GM12878 (cell line): Measurements from ENCODE around the gene ATP6V0D1. TPM values are rescaled to one million over a fixed set of nuclear protein-coding genes. Genes with fewer than 3 reads are reported as not detected.

Source experiments
- BMI1 ChIP-seq: fragments of 450-650 bp; IDR thresholded peaks from 2 replicates; pipeline ENCODE4 v1.6.1; 2016; ENCODE audit warnings: mild to moderate bottlenecking, moderate library complexity, borderline replicate concordance
- BRCA1 ChIP-seq: IDR thresholded peaks from 2 replicates; pipeline ENCODE4 v1.6.1; 2011; ENCODE audit warnings: low read depth, low read length, improper control_type of control experiment
- CREB1 ChIP-seq: IDR thresholded peaks from 2 replicates; pipeline ENCODE4 v1.6.1; 2012; ENCODE audit warnings: low read depth, mild to moderate bottlenecking, inconsistent platforms
- HDAC2 ChIP-seq: fragments of 200-600 bp; sonication (generic); IDR thresholded peaks from 2 replicates; pipeline ENCODE4 v1.6.1; 2017
- MXI1 ChIP-seq: fragments of 150-350 bp; IDR thresholded peaks from 2 replicates; pipeline ENCODE4 v1.6.1; 2011; ENCODE audit warnings: low read depth, mild to moderate bottlenecking, inconsistent platforms, low read length, improper control_type of control experiment
- NFIC ChIP-seq: IDR thresholded peaks from 2 replicates; pipeline ENCODE4 v1.6.1; 2012; ENCODE audit warnings: low read depth, mild to moderate bottlenecking, inconsistent platforms, low read length, moderate library complexity
- NFXL1 ChIP-seq: fragments of 450-650 bp; IDR thresholded peaks from 2 replicates; pipeline ENCODE4 v1.6.1; 2017; ENCODE audit warnings: antibody characterized with exemption, mild to moderate bottlenecking, borderline replicate concordance
- NFYA ChIP-seq: IDR thresholded peaks from 2 replicates; pipeline ENCODE4 v1.6.1; 2011; ENCODE audit warnings: low read depth, mild to moderate bottlenecking, low read length, improper control_type of control experiment, borderline replicate concordance
- PAX5 ChIP-seq: IDR thresholded peaks from 2 replicates; pipeline ENCODE4 v1.6.1; 2011; ENCODE audit warnings: low read depth, low read length, borderline replicate concordance
- POU2F2 ChIP-seq: IDR thresholded peaks from 3 replicates; pipeline ENCODE4 v1.6.1; 2011; ENCODE audit warnings: low read depth, mild to moderate bottlenecking, low read length, borderline replicate concordance
- RCOR1 ChIP-seq: conservative IDR thresholded peaks from 2 replicates; pipeline ENCODE4 v1.6.1; 2012; ENCODE audit warnings: low read depth, low read length, improper control_type of control experiment
- SMAD5 ChIP-seq: IDR thresholded peaks from 2 replicates; pipeline ENCODE4 v1.6.1; 2016; ENCODE audit warnings: antibody characterized with exemption, low read depth
- SRF ChIP-seq, 2 experiments: IDR thresholded peaks; 2 replicates each; pipeline ENCODE4 v1.6.1; 2011; ENCODE audit warnings: low read depth in 2 of 2, low read length in 2 of 2, mild to moderate bottlenecking in 1 of 2, moderate library complexity in 1 of 2
- TCF12 ChIP-seq: IDR thresholded peaks from 2 replicates; pipeline ENCODE4 v1.6.1; 2011; ENCODE audit warnings: low read depth, mild to moderate bottlenecking, low read length
- TCF3 ChIP-seq: IDR thresholded peaks from 2 replicates; pipeline ENCODE4 v1.6.1; 2012; ENCODE audit warnings: low read depth, mild to moderate bottlenecking, low read length, borderline replicate concordance; ENCODE audit not compliant: insufficient read depth
- polyA plus RNA-seq, 11 experiments: library from polyadenylated mRNA; depleted of rRNA in 4 of 11; unstranded in 6 of 11; stranded (reverse) in 5 of 11; fragments of >200 nt; fragmentation: Nextera tagmentation in 4 of 11; fragmentation: Illumina TruSeq in 1 of 11; extraction: Ambion mirVana in 4 of 11; extraction: Trizol in 1 of 11; gene quantifications; 1 replicate in 1 of 11; 2 replicates in 10 of 11; pipeline versions ENCODE4 v1.2.1 to v1.2.3, GENCODE V29; 2011 to 2016; ENCODE audit warnings: inconsistent platforms in 2 of 11, missing spikeins in 2 of 11, low read depth in 1 of 11
- total RNA-seq, 4 experiments: library from RNA; depleted of rRNA in 3 of 4; stranded (reverse); fragments of >200 nt in 3 of 4; fragmentation: Illumina TruSeq in 1 of 4; extraction: Trizol in 1 of 4; gene quantifications; 2 replicates each; pipeline versions ENCODE4 v1.2.1 to v1.2.3, GENCODE V29; 2013 to 2021
- TF ChIP-seq, protein P1 (sequence below): IDR thresholded peaks from 2 replicates; pipeline ENCODE4 v1.6.1; 2011; ENCODE audit warnings: low read depth, low read length, improper control_type of control experiment, borderline replicate concordance
- TF ChIP-seq, protein P2 (sequence below): fragments of 450-650 bp; formaldehyde crosslinking; IDR thresholded peaks from 2 replicates; pipeline ENCODE4 v1.4.0; 2020; ENCODE audit warnings: mild to moderate bottlenecking, moderate library complexity
- TF ChIP-seq, protein P3 (sequence below): fragments of 450-650 bp; IDR thresholded peaks from 2 replicates; pipeline ENCODE4 v1.6.1; 2017; ENCODE audit warnings: mild to moderate bottlenecking
- TF ChIP-seq, protein P4 (sequence below): fragments of 450-650 bp; IDR thresholded peaks from 2 replicates; pipeline ENCODE4 v1.6.1; 2018; ENCODE audit warnings: mild to moderate bottlenecking, low read depth, moderate library complexity; ENCODE audit not compliant: partially characterized antibody

ATP6V0D1 gene
- total and polyA plus RNA-seq, 10 of the 15 experiments (the other 5 are each of a cell fraction or from before 2014, with no cell fraction given): 28.1 to 141 (median 70.3) TPM

- no peak for TF ChIP-seq NFXL1
- TF ChIP-seq RCOR1: 0 out of 2 replicates have a peak, but pooled peaks have one; percentile 26
- TF ChIP-seq, protein P1, sequence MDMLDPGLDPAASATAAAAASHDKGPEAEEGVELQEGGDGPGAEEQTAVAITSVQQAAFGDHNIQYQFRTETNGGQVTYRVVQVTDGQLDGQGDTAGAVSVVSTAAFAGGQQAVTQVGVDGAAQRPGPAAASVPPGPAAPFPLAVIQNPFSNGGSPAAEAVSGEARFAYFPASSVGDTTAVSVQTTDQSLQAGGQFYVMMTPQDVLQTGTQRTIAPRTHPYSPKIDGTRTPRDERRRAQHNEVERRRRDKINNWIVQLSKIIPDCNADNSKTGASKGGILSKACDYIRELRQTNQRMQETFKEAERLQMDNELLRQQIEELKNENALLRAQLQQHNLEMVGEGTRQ: peak; percentile 100
- TF ChIP-seq, protein P2, sequence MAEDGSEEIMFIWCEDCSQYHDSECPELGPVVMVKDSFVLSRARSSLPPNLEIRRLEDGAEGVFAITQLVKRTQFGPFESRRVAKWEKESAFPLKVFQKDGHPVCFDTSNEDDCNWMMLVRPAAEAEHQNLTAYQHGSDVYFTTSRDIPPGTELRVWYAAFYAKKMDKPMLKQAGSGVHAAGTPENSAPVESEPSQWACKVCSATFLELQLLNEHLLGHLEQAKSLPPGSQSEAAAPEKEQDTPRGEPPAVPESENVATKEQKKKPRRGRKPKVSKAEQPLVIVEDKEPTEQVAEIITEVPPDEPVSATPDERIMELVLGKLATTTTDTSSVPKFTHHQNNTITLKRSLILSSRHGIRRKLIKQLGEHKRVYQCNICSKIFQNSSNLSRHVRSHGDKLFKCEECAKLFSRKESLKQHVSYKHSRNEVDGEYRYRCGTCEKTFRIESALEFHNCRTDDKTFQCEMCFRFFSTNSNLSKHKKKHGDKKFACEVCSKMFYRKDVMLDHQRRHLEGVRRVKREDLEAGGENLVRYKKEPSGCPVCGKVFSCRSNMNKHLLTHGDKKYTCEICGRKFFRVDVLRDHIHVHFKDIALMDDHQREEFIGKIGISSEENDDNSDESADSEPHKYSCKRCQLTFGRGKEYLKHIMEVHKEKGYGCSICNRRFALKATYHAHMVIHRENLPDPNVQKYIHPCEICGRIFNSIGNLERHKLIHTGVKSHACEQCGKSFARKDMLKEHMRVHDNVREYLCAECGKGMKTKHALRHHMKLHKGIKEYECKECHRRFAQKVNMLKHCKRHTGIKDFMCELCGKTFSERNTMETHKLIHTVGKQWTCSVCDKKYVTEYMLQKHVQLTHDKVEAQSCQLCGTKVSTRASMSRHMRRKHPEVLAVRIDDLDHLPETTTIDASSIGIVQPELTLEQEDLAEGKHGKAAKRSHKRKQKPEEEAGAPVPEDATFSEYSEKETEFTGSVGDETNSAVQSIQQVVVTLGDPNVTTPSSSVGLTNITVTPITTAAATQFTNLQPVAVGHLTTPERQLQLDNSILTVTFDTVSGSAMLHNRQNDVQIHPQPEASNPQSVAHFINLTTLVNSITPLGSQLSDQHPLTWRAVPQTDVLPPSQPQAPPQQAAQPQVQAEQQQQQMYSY: no peak; the same call in 1 of the 2 replicates
- TF ChIP-seq, protein P3, sequence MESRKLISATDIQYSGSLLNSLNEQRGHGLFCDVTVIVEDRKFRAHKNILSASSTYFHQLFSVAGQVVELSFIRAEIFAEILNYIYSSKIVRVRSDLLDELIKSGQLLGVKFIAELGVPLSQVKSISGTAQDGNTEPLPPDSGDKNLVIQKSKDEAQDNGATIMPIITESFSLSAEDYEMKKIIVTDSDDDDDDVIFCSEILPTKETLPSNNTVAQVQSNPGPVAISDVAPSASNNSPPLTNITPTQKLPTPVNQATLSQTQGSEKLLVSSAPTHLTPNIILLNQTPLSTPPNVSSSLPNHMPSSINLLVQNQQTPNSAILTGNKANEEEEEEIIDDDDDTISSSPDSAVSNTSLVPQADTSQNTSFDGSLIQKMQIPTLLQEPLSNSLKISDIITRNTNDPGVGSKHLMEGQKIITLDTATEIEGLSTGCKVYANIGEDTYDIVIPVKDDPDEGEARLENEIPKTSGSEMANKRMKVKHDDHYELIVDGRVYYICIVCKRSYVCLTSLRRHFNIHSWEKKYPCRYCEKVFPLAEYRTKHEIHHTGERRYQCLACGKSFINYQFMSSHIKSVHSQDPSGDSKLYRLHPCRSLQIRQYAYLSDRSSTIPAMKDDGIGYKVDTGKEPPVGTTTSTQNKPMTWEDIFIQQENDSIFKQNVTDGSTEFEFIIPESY: no peak
- TF ChIP-seq TCF12: peak; percentile 4; the same call in 1 of the 2 replicates
- TF ChIP-seq BMI1: no peak
- peak; percentile 52; the same call in 1 of the 2 replicates for TF ChIP-seq PAX5
- peak in 1 of 2 experiments; percentile 20; a peak in 1 of 4 replicates for TF ChIP-seq SRF (IDR thresholded peaks at IDR 0.05; ENCODE audit: low read depth in 2 of 2, low read length in 2 of 2)
- no peak for TF ChIP-seq HDAC2
- peak; percentile 91; the same call in 1 of the 2 replicates for TF ChIP-seq CREB1
- peak; percentile 90 for TF ChIP-seq MXI1
- no peak for TF ChIP-seq TCF3
- TF ChIP-seq NFYA: no peak
- 0 out of 2 replicates have a peak, but pooled peaks have one; percentile 50 for TF ChIP-seq SMAD5
- peak; percentile 59; the same call in 1 of the 2 replicates for TF ChIP-seq NFIC
- no peak for TF ChIP-seq BRCA1
- TF ChIP-seq POU2F2: peak; percentile 36; the same call in 1 of the 3 replicates
- TF ChIP-seq, protein P4, sequence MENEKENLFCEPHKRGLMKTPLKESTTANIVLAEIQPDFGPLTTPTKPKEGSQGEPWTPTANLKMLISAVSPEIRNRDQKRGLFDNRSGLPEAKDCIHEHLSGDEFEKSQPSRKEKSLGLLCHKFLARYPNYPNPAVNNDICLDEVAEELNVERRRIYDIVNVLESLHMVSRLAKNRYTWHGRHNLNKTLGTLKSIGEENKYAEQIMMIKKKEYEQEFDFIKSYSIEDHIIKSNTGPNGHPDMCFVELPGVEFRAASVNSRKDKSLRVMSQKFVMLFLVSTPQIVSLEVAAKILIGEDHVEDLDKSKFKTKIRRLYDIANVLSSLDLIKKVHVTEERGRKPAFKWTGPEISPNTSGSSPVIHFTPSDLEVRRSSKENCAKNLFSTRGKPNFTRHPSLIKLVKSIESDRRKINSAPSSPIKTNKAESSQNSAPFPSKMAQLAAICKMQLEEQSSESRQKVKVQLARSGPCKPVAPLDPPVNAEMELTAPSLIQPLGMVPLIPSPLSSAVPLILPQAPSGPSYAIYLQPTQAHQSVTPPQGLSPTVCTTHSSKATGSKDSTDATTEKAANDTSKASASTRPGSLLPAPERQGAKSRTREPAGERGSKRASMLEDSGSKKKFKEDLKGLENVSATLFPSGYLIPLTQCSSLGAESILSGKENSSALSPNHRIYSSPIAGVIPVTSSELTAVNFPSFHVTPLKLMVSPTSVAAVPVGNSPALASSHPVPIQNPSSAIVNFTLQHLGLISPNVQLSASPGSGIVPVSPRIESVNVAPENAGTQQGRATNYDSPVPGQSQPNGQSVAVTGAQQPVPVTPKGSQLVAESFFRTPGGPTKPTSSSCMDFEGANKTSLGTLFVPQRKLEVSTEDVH: no peak
Observed at GRCh38 chr16:67480833-67481560, at the start of gene ATP6V0D1 (continued).
